OCI-LY7 (cell line): Measurements from ENCODE around the gene ZYG11A.

ENCODE experiments used
- EZH2phosphoT487 ChIP-seq: fragments of 200-600 bp; sonication (generic); IDR thresholded peaks from 2 replicates; pipeline ENCODE4 v1.6.1; 2018; ENCODE audit warnings: low read depth, borderline replicate concordance, mild to moderate bottlenecking, mixed run types, antibody characterized with exemption, low read length, moderate library complexity, mixed read lengths
- TF ChIP-seq, protein P1 (sequence below): fragments of 200-600 bp; sonication (generic); conservative IDR thresholded peaks from 2 replicates; pipeline ENCODE4 v1.5.1; 2014; ENCODE audit warnings: mild to moderate bottlenecking, antibody characterized with exemption, low read length, moderate library complexity, mixed read lengths

DNA sequence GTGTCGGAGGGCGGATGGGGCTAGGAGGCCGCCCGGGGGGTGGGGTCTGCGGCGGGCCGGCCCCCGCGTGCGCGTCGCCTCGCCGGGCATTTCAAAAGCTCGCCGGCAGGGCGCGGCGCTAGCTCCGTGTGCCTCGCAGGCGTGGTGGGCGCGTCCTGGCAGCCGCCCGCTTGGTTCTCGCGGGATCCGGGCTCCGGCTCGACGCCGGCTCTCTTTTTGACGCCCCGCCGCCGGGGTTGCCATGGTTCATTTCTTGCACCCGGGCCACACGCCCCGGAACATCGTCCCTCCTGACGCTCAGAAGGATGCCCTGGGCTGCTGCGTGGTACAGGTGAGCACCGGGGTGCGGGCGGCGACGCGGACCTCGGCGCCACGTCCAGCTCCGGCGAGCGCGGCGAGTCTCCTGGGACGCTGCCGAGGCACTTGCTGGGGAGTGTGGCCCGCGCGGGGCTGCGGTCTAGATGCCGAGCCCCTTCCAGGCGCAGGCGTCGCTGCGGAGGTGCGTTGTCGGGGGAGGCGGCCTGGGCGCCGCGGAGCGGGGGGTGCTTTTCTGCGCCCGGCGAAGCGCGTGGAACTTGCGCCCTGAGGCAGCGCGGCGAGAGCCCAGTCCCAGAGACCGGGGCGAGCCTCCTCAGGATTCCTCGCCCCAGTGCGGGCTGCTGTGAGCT lies at the start of gene ZYG11A:
- TF ChIP-seq, protein P1, sequence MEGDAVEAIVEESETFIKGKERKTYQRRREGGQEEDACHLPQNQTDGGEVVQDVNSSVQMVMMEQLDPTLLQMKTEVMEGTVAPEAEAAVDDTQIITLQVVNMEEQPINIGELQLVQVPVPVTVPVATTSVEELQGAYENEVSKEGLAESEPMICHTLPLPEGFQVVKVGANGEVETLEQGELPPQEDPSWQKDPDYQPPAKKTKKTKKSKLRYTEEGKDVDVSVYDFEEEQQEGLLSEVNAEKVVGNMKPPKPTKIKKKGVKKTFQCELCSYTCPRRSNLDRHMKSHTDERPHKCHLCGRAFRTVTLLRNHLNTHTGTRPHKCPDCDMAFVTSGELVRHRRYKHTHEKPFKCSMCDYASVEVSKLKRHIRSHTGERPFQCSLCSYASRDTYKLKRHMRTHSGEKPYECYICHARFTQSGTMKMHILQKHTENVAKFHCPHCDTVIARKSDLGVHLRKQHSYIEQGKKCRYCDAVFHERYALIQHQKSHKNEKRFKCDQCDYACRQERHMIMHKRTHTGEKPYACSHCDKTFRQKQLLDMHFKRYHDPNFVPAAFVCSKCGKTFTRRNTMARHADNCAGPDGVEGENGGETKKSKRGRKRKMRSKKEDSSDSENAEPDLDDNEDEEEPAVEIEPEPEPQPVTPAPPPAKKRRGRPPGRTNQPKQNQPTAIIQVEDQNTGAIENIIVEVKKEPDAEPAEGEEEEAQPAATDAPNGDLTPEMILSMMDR = no peak
- no peak for TF ChIP-seq EZH2phosphoT487
